Measurements from ENCODE around the gene VEGFB. TPM values are rescaled to one million over a fixed set of nuclear protein-coding genes. Genes with fewer than 3 reads are reported as not detected.

The VEGFB gene
- polyA plus RNA-seq, 3 donors = 0.40 to 5.6 TPM; not detected in 1

- Histone ChIP-seq H3K27ac (ENCODE audit: low read depth in 1 of 2, low read length in 2 of 2) (peak within 1 kb of the TSS in 1 of 2 donors; percentile 74), H3K4me1 (ENCODE audit: control insufficient read depth in 1 of 2, insufficient read depth in 2 of 2, low read length in 2 of 2) (peaks cover 38 to 55% of the 10 kb centered on the region in 2 donors), H3K4me3 (replicated peaks in 1 of 3; ENCODE audit: low read depth in 2 of 3, low read length in 3 of 3) (peak within 1 kb of the TSS; percentile 75 to 87 (median 83)), H3K79me2 (ENCODE audit: insufficient read depth, low read length) (peaks cover 19% of the 10 kb centered on the region), H3K36me3 (replicated peaks in 1 of 2; ENCODE audit: control insufficient read depth in 1 of 2, insufficient read depth in 2 of 2, low read length in 2 of 2) (peaks cover 16 to 21% of the 10 kb centered on the region in 2 donors), H3K9ac (ENCODE audit: insufficient read depth, low read length, poor library complexity, severe bottlenecking) (peak within 1 kb of the TSS; percentile 69), H3K27me3 (ENCODE audit: control insufficient read depth in 2 of 2, insufficient read depth in 2 of 2, low read length in 2 of 2) (no peaks in the 10 kb centered on the region), H3K9me3 (replicated peaks in 1 of 2; ENCODE audit: control insufficient read depth in 1 of 2, insufficient read depth in 1 of 2, low read length in 2 of 2) (no peaks in the 10 kb centered on the region), H2AFZ (ENCODE audit: insufficient read depth, low read depth, low read length, poor library complexity, severe bottlenecking) (peak within 1 kb of the TSS; percentile 79), H3K4me2 (replicated peaks; ENCODE audit: extremely low read depth, low read length, poor library complexity, severe bottlenecking) (peak within 1 kb of the TSS; percentile 98), H4K20me1 (ENCODE audit: insufficient read depth, low read length) (peaks cover 28% of the 10 kb centered on the region)
- Mint-ChIP-seq H3K4me3 (peak within 1 kb of the TSS; percentile 89 to 96), H3K4me1 (peaks cover 38% of the 10 kb centered on the region), H3K27ac (peak within 1 kb of the TSS; percentile 73 to 90 (median 80)), H3K36me3 (peaks cover 13 to 22% of the 10 kb centered on the region in 2 donors), H3K27me3 (ENCODE audit: low read depth in 3 of 3) (peaks cover 3 to 10% (median 8%) of the 10 kb centered on the region in 3 donors), H3K9me3 (no peaks in the 10 kb centered on the region)
- WGBS (ENCODE audit: insufficient coverage) = under 1% methylated on average over 75 of the region's 75 CpGs
- intact Hi-C loops (cut with micrococcal nuclease) = loop anchor here in 1 of 2 donors (2.0 to 5.0 kb wide), 2 partner anchors 36 to 50 kb away; partner anchors contain the start of genes CATSPERZ and GPR137
- peak; percentile 22 to 64 (median 61) for DNase-seq
- TF ChIP-seq, protein P1, sequence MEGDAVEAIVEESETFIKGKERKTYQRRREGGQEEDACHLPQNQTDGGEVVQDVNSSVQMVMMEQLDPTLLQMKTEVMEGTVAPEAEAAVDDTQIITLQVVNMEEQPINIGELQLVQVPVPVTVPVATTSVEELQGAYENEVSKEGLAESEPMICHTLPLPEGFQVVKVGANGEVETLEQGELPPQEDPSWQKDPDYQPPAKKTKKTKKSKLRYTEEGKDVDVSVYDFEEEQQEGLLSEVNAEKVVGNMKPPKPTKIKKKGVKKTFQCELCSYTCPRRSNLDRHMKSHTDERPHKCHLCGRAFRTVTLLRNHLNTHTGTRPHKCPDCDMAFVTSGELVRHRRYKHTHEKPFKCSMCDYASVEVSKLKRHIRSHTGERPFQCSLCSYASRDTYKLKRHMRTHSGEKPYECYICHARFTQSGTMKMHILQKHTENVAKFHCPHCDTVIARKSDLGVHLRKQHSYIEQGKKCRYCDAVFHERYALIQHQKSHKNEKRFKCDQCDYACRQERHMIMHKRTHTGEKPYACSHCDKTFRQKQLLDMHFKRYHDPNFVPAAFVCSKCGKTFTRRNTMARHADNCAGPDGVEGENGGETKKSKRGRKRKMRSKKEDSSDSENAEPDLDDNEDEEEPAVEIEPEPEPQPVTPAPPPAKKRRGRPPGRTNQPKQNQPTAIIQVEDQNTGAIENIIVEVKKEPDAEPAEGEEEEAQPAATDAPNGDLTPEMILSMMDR (IDR thresholded peaks at IDR 0.05) = peak; percentile 83
These were observed 16.8 kb downstream of the VEGFB start, which contains the start of gene PLCB3 for GRCh38 chr11:64251016-64251752. TSS of gene PLCB3 (plus strand) at chr11:64251530. CDS start at chr11:64251650, 120 bp downstream.

- Histone ChIP-seq H4K20me1 (ENCODE audit: insufficient read depth, low read length) (peaks cover 28% of the 10 kb centered on the region), H3K9ac (ENCODE audit: insufficient read depth, low read length, poor library complexity, severe bottlenecking) (peak overlapping the region; percentile 69), H3K27me3 (ENCODE audit: control insufficient read depth in 2 of 2, insufficient read depth in 2 of 2, low read length in 2 of 2) (no peaks in the 10 kb centered on the region), H3K79me2 (ENCODE audit: insufficient read depth, low read length) (peaks cover 18% of the 10 kb centered on the region), H3K9me3 (replicated peaks in 1 of 2; ENCODE audit: control insufficient read depth in 1 of 2, insufficient read depth in 1 of 2, low read length in 2 of 2) (no peaks in the 10 kb centered on the region), H3K4me2 (replicated peaks; ENCODE audit: extremely low read depth, low read length, poor library complexity, severe bottlenecking) (peak overlapping the region; percentile 98), H3K27ac (ENCODE audit: low read depth in 1 of 2, low read length in 2 of 2) (peak overlapping the region in 1 of 2 donors; percentile 74), H2AFZ (ENCODE audit: insufficient read depth, low read depth, low read length, poor library complexity, severe bottlenecking) (peak overlapping the region; percentile 72), H3K4me1 (ENCODE audit: control insufficient read depth in 1 of 2, insufficient read depth in 2 of 2, low read length in 2 of 2) (peaks cover 36 to 53% of the 10 kb centered on the region in 2 donors), H3K4me3 (replicated peaks in 1 of 3; ENCODE audit: low read depth in 2 of 3, low read length in 3 of 3) (peak overlapping the region; percentile 75 to 87 (median 83)), H3K36me3 (replicated peaks in 1 of 2; ENCODE audit: control insufficient read depth in 1 of 2, insufficient read depth in 2 of 2, low read length in 2 of 2) (peaks cover 21 to 26% of the 10 kb centered on the region in 2 donors)
- peaks cover 3 to 10% (median 8%) of the 10 kb centered on the region in 3 donors for H3K27me3 Mint-ChIP-seq (ENCODE audit: low read depth in 3 of 3)
- intact Hi-C loops (cut with micrococcal nuclease) = loop anchor here (2.0 to 5.0 kb wide), 3 partner anchors 17 to 49 kb away; partner anchors contain the start of genes CATSPERZ (in 1 of the 2) and GPR137 (in 1 of the 2)
- peak overlapping the region; percentile 89 to 96 for H3K4me3 Mint-ChIP-seq
- H3K36me3 Mint-ChIP-seq = peaks cover 18 to 27% of the 10 kb centered on the region in 2 donors
- H3K4me1 Mint-ChIP-seq = peaks cover 38% of the 10 kb centered on the region
- peak overlapping the region; percentile 69 to 90 (median 80) for H3K27ac Mint-ChIP-seq
- no peaks in the 10 kb centered on the region for H3K9me3 Mint-ChIP-seq
- no peak for DNase-seq
- WGBS (ENCODE audit: insufficient coverage) = under 1% methylated on average over 18 of the region's 18 CpGs
- TF ChIP-seq, protein P1 (IDR thresholded peaks at IDR 0.05) = no peak
These were observed 17.3 kb downstream of the VEGFB start for GRCh38 chr11:64251753-64252002.

Measured in CD14-positive monocyte (primary cell).